ENCODE results near the gene PLEKHA7. TPM values are rescaled to one million over a fixed set of nuclear protein-coding genes. Genes with fewer than 3 reads are reported as not detected.

PLEKHA7 gene
- total RNA-seq, 1 experiment from 2014 or later: 43.1 TPM

- no peak for DNase-seq (ENCODE audit: low read depth)
Measured at GRCh38 chr11:16813126-16813525, 201.1 kb downstream of the PLEKHA7 start.

DNA sequence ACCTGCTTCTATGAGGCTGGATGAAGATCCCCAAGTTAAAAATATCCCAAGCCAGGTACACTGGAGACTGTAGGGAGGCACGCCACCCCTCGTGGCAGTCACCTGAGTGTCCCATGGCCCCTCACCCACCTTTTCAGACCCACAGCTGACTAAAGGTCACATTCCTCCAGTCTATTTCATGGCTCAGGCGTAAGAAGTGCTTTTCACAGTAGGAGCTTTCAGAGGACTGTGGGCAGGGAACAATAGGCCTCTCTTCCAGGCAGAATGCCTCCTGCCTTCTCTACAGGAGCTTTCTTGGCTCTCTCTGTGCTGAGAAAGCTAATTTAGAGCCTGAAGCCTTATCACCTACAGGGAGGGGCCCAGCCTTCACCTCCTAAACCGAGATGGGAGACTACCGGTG lies 201.9 kb downstream of the PLEKHA7 start:
- DNase-seq (ENCODE audit: low read depth): no peak

DNA sequence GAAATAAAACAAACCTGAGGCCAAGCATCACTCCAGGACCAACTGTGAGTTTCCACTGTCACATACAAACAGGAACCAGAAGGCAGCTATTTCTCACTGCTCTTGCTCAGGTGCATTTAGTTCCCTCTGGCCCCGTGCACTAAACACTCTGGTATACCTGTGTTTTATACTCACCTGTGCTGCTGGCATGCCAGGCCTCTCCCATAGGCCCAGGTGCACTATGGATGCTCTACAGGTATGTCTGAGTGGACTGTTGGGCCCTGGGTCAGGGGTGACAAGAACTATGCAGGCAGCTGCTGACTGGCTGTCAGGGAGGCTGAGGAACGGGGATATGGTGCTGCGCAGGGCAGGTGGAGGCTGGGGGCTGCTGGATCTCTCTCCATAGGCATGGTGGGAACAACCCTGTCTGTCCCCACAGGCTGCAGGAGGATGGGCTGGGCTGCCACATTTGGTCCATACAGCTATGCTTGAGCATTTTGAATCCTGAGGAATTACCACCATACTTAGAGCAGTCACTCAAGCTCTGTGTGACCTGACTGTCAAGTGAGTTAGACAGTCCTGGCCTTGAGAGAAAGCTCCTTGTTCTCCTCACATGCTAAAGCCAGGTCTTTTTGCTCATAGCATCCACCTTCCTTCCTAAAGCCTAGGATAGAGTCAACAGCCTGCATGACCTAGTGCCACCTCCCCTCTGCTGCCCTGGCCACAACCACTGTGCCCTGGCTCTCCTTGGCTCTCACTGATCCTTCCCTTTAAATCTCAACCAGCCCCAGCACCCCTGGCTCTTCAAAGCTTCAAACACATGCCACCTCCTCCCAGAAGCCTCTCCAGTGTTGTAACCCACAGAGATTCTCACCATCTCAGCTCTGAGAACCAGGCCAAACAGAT lies 202.8 kb downstream of the PLEKHA7 start:
- no peak for DNase-seq (ENCODE audit: low read depth)

DNA sequence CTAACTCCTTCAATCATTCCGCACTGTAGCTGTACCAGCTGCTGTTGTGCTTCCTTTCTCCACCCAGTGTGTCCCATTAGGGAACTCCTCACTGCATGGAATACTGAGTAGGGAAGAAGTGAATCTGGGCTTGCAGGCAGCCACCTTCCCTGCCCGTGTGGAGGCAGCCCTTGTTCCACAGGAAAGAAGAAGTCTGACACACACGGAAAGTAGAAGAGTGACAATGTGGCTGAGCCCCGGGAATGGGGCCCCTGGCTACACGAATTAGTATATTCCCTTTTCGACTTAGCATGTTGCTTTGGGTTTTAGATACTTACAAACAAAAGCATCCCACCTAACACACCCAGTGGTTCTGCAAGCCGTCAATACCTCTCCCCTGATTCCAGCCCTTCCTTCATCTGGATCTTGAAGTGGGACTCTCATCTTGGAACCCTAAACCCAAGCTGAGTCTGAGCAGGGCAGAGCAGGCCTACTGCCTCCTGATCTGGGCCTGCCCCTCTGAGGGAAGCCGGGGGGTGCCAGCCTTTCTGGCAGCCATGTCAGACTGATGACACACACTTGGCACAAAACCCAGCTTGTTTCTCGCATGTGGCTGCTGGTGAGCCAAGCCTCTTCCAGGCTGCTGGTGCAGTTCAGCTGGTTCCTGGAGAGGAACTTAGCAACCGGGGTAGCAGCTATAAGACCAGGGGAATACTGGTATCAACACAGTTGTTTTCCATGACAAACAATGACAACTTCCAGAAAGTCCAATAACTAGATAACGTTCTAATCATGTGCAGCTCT lies 204.1 kb downstream of the PLEKHA7 start:
- peak; percentile 73 for DNase-seq (ENCODE audit: low read depth)

GRCh38 chr11:16807306-16807705 lies 206.9 kb downstream of the PLEKHA7 start:
- no peak for DNase-seq (ENCODE audit: low read depth)

- peak; percentile 48 for DNase-seq (ENCODE audit: low read depth)
Measured at GRCh38 chr11:16806791-16807190, 207.4 kb downstream of the PLEKHA7 start.

DNA sequence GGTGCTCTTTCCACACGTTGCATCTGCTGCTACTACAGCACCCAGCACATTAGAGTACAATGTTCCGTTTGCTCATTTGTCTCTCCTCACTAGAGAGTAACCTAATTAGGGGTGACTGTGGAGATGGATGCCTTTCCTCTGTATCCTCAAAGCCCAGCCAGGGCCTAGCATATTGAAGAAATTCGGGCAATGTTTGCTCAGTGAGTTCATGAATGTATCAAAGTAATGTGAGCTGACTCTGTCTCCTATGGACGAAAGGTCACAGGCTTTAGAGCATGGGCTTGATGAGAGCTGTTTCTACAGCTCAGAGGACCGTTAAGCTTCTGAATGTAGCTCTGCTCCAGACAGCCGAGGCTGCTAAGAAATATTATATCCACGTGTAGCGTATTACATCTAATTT lies 208.3 kb downstream of the PLEKHA7 start:
- DNase-seq (ENCODE audit: low read depth): no peak

DNA sequence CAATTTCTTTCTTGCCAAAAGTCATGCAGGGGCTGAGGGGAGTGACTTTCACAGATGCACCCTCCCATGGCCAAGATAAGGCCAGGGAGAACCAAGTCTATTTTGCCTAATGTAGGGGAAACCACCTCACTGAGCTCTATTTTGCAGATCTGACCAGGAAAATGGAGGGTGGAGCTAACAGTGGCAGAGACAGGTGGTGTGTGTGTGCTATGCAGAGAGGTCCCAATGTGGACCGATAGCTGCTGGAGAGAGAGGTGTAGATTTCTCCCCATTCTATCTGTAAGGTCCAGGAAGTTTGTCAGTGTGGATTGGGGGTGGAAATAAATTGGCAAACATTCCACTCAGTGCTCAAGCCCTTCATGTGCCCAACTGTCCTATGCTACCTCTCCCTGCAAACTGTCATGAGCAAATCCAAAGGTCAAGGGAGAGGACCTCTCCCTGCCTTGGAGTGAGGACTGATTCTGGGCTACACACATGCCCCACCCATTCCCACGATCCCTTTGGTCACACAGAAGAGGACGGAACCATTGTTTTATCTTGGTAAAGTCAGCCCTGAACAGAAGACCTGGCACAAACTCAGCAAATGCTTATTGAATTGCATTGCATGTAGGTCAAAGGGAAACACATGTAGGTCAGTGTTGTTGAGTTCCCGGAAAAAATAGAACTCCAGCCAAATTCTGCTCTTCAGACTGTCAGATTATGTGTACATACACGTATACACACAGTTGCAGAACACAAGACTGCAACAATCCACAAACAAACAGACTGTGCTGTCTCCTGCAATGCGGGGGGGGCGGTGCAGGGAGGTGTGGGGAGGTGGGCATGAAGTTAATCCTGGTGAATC lies 209.9 kb downstream of the PLEKHA7 start:
- no peak for DNase-seq (ENCODE audit: low read depth)

- DNase-seq (ENCODE audit: low read depth): no peak
Measured at GRCh38 chr11:16801288-16801980, 212.8 kb downstream of the PLEKHA7 start.

- DNase-seq (ENCODE audit: low read depth): no peak
Measured at GRCh38 chr11:16800382-16800781, 213.8 kb downstream of the PLEKHA7 start.

DNA sequence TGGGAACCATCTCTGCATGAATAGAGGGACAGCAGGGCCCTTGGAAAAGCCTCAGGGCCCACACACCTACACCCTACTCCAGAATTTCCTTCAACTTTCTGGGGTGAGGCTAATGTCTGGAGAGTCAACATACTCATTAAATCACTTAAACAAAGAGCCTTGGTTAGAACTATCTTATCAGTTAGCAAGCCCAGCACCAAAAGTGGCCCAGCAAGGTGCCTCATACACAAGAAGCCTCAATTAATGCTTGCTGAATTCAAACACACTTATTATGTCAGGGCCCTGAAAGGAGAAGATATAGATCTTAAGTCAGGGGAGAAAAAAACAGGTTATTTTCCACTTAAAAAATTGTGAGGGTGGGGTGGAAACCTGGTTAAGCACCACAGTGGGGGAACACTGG lies 214.3 kb downstream of the PLEKHA7 start:
- no peak for DNase-seq (ENCODE audit: low read depth)

DNA sequence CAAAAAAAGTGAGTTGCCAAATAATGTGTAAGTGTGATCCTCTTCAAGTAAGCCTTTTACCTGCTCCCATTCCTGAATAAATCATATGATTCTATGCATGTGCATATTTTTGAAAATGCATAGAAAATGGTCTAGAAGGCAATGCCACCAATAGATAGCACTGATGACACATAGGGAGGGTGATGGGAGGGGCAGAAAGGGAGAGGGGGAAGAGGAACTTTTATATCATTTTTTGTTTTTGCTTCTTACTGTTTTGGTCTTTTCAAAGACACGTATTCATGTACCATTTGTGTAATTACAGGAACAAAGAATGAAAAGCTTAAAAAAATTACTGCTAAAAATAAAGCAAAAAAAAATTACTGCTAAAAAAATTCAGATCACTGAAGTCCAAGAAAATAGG lies 215.0 kb downstream of the PLEKHA7 start:
- no peak for DNase-seq (ENCODE audit: low read depth)

DNA sequence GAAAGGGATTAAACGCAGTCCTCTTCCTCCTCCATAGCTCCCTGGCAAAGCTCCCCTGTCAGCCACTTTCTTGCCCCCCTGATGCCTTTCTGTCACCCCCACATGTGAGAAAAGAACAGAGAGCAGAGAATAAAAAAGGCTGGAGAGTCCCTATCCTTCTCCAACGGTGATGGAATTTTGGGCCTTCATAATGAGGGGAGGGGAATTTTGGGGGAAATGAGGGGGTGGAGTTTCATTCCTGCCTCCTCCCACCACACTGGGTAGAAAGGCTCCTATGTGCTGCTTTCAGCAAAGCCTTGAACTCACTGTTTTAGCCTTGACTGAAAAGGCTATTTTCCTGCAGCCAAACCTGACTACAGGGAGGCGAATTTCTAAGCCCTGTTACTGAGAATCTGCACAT lies 216.4 kb downstream of the PLEKHA7 start:
- DNase-seq (ENCODE audit: low read depth): no peak

- DNase-seq (ENCODE audit: low read depth): no peak
Measured at GRCh38 chr11:16796311-16796710, 217.9 kb downstream of the PLEKHA7 start.

DNA sequence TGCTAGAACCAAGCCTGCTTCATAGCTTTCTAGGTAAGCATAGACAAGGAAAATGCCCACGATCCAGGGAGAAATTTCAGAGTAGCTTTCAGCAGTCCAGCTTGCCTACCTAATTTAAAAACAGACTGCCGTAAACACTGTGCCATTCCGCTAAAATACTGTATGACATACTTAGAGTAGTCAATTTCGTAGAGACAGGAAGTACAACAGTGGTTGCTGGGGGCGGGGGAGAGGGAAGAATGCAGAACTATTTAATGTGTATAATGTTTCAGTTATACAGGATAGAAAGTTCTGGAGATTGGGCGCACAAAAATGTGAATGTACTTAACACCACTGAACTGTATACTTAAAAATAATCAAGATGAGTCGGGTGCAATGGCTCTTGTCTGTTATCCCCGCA lies 219.1 kb downstream of the PLEKHA7 start:
- DNase-seq (ENCODE audit: low read depth): no peak

DNA sequence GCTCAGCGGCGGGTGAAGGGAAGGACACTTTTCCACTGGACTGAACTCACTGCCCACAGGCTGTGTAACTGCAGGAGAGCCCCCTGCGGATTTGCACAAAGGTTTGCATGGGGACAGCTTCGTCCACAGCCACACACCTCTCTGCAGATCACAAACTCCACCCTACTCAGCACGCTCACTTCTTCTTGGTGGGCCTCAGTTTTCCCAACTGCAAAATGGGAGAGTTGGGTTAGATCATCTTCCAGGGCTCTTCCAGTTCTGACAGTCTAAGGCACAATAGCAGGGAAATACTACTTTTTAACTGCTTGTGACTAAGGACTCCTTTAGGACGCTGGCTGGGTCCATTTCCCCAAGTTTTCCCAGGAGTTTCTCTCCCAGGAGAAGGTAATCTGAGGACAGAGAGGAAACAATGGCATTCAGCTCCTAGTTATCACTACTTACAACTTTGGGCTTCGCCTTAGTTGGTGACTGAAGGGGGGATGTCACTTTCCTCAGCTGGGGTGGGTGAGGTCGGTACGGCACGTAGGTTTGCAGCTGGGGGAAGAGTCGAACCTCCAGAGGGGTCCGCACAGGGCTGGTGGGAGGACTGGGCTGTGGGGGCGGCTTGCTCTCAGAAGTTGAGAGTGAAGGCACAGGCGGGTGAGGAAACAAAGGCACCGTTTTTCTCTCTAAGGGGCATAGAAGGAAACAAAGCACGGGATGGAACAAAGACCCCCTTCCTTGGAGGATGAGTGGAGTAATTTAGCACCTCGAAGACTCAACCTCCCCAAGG lies 220.0 kb downstream of the PLEKHA7 start:
- DNase-seq (ENCODE audit: low read depth): no peak

DNA sequence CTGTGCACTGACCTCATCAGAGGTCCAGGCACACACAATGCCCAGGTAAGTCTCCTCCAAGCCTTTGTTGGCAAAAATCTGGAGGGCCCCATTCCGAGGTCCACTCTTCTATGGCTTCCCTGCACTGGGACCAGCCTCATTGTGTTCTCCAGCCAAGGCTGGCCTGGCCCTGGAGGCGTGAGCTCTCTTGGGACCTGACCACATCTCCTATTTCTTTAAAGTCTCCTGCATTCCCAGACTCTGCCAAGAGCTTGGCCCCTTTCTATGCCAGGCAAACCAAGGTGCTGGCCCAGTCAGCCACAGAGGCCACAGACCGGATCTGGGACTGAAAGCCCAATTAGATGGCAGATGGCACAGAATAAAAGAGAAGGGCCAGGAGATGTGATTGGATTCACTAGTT lies 220.7 kb downstream of the PLEKHA7 start:
- peak; percentile 55 for DNase-seq (ENCODE audit: low read depth)

DNA sequence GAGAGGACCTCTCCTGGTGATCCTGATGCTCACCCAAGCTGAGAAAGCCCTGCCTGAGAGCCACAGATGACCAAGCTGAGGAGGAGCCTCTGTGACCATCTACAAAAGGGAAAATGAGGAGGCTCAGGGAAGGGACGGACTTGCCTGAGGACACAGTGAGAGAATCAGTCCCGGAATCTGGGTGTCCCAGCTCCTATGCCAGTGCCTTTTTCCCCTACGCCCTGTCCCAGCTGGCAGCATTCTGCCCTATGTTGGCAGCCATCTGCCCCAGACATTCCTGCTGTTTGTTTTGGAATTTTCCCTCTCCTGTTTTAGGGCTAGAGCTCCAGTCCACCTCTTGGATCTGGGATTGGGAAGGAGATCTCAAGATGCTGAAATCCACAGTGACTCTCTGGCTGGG lies 221.2 kb downstream of the PLEKHA7 start:
- peak; percentile 15 for DNase-seq (ENCODE audit: low read depth)

DNA sequence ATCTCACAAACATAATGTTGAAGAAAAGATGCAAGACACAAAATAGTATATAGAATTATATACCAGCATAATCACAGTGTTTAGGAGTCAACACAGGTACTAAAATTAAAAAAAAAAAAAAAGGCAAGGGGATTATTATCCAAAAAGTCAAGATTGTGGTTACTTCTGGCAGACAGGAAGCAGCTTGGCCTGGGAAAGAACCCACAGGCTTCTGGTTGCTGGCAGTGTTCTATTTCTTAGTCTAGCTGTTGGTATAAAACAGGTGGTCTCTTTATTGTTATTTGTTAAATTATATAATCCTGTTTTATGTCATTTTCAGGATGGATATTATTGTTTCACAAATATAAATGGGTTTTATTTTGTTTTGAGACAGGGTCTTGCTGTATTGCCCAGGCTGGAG lies 221.8 kb downstream of the PLEKHA7 start:
- peak; percentile 61 for DNase-seq (ENCODE audit: low read depth)

GRCh38 chr11:16791191-16791961 lies 222.8 kb downstream of the PLEKHA7 start:
- peak; percentile 98 for DNase-seq (ENCODE audit: low read depth)

All from M059J (cell line).